Activated T-cell treated with anti-CD3 and anti-CD28 coated beads, Interleukin-2, amount 50 U/mL, for 4 hours (primary cell): ENCODE data around the gene MACROH2A1. TPM values are rescaled to one million over a fixed set of nuclear protein-coding genes. Genes with fewer than 3 reads are reported as not detected.

ENCODE experiments used
- total RNA-seq, 3 donors: library from RNA; stranded (reverse); gene quantifications; one replicate each; pipeline ENCODE4 v1.2.1, GENCODE V29; 2021

MACROH2A1 gene
- total RNA-seq, 3 donors from 2014 or later: 204 to 234 (median 207) TPM

Other genes starting within 250 kb of the MACROH2A1 start
- not detected for gene DCANP1, start 48.1 kb upstream of the MACROH2A1 start, total RNA-seq
- not detected for gene TIFAB, start 53.1 kb upstream of the MACROH2A1 start, total RNA-seq
- gene NEUROG1, start 136.7 kb upstream of the MACROH2A1 start, total RNA-seq: not detected
- gene CXCL14, start 179.8 kb upstream of the MACROH2A1 start, total RNA-seq: not detected